ENCODE measurements around the gene ARMC2.

GRCh38 chr6:108920751-108921150 is 72.5 kb downstream of the ARMC2 start:
- TF ChIP-seq POLR2A (IDR thresholded peaks at IDR 0.05; ENCODE audit: low read length), result no peak
- TF ChIP-seq GATA1 (IDR thresholded peaks at IDR 0.05; ENCODE audit: low read depth, low read length), result no peak

Measured in erythroblast (primary cell).